Keratinocyte (primary cell): Measurements from ENCODE around the gene B3GNT5.

Source experiments
- EZH2 ChIP-seq: IDR thresholded peaks from one replicate; pipeline ENCODE4 v1.6.1; 2012; ENCODE audit warnings: inconsistent platforms, mild to moderate bottlenecking, low read length, moderate library complexity
- TF ChIP-seq, protein P1 (sequence below), 3 experiments: IDR thresholded peaks in 1 of 3; conservative IDR thresholded peaks in 1 of 3; optimal IDR thresholded peaks in 1 of 3; 2 replicates in 2 of 3; 3 replicates in 1 of 3; pipeline versions ENCODE3 to v1.5.1; 2011; ENCODE audit warnings: low read length in 3 of 3, mild to moderate bottlenecking in 3 of 3, moderate library complexity in 2 of 3, control low read depth in 1 of 3, inconsistent platforms in 1 of 3; ENCODE audit not compliant: insufficient read depth in 2 of 3; ENCODE audit errors: extremely low read depth in 1 of 3

DNA sequence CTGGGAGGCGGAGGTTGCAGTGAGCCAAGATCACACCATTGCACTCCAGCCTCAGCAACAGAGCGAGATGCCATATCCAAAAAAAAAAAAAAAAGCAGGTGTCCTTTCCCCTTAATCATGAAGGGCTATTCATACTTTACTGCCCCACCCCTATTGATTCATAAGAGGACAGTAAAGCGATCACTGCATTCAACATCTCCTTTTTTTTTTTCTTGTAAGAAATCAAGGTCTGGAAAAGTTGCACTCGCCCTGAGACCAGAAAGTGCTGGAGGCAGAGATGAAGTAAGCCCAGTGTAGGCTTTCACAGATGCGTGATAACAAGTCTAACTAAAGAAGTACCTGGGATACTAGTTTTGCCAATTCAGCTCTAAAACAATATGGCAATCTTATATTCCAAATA, 24.2 kb downstream of the B3GNT5 start:
- TF ChIP-seq, protein P1, sequence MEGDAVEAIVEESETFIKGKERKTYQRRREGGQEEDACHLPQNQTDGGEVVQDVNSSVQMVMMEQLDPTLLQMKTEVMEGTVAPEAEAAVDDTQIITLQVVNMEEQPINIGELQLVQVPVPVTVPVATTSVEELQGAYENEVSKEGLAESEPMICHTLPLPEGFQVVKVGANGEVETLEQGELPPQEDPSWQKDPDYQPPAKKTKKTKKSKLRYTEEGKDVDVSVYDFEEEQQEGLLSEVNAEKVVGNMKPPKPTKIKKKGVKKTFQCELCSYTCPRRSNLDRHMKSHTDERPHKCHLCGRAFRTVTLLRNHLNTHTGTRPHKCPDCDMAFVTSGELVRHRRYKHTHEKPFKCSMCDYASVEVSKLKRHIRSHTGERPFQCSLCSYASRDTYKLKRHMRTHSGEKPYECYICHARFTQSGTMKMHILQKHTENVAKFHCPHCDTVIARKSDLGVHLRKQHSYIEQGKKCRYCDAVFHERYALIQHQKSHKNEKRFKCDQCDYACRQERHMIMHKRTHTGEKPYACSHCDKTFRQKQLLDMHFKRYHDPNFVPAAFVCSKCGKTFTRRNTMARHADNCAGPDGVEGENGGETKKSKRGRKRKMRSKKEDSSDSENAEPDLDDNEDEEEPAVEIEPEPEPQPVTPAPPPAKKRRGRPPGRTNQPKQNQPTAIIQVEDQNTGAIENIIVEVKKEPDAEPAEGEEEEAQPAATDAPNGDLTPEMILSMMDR (optimal IDR thresholded peaks at IDR 0.05 in 1 of 3, IDR thresholded peaks at IDR 0.05 in 1 of 3, conservative IDR thresholded peaks at IDR 0.05 in 1 of 3; ENCODE audit: extremely low read depth in 1 of 3, insufficient read depth in 2 of 3, low read length in 3 of 3): no peak
- TF ChIP-seq EZH2: no peak
